DOHH2 (cell line): Measurements from ENCODE around the gene MAB21L1.

Experiments used
- H3F3A ChIP-seq: fragments of 200-600 bp; sonication (generic), shearing (Covaris generic); 2 replicates; pipeline ENCODE4 v1.6.0; 2016; ENCODE audit warnings: antibody characterized with exemption, mild to moderate bottlenecking; ENCODE audit not compliant: control insufficient read depth, insufficient read depth
- H3K27ac ChIP-seq: fragments of 200-600 bp; sonication (generic); 2 replicates; pipeline ENCODE4 v1.5.1; 2014; ENCODE audit warnings: low read depth, mild to moderate bottlenecking, low read length, moderate library complexity
- H3K27me3 ChIP-seq: fragments of 200-600 bp; sonication (generic); 2 replicates; pipeline ENCODE4 v1.6.1; 2014; ENCODE audit warnings: mild to moderate bottlenecking, low read length, mixed read lengths; ENCODE audit not compliant: control insufficient read depth
- H3K36me3 ChIP-seq: fragments of 200-600 bp; sonication (generic); 2 replicates; pipeline ENCODE4 v1.6.1; 2014; ENCODE audit warnings: mild to moderate bottlenecking, low read length, moderate library complexity, mixed read lengths; ENCODE audit not compliant: control insufficient read depth
- H3K4me1 ChIP-seq: fragments of 200-600 bp; sonication (generic); 2 replicates; pipeline ENCODE4 v1.6.1; 2014; ENCODE audit warnings: mild to moderate bottlenecking, low read length, mixed read lengths; ENCODE audit not compliant: control insufficient read depth
- H3K4me2 ChIP-seq: fragments of 200-600 bp; sonication (generic); 2 replicates; pipeline ENCODE4 v1.6.0; 2014; ENCODE audit warnings: mild to moderate bottlenecking, low read length, moderate library complexity
- H3K4me3 ChIP-seq: fragments of 200-600 bp; sonication (generic); 2 replicates; pipeline ENCODE4 v1.5.1; 2014; ENCODE audit warnings: mild to moderate bottlenecking, low read length, mixed read lengths
- H3K79me2 ChIP-seq: fragments of 200-600 bp; sonication (generic); 2 replicates; pipeline ENCODE4 v1.6.1; 2014; ENCODE audit warnings: mild to moderate bottlenecking, low read length, mixed read lengths; ENCODE audit not compliant: control insufficient read depth
- H3K9me2 ChIP-seq: fragments of 200-600 bp; sonication (generic); replicated peaks from 2 replicates; pipeline ENCODE4 v1.6.1; 2014; ENCODE audit warnings: mild to moderate bottlenecking, low read length, mixed read lengths; ENCODE audit not compliant: control insufficient read depth
- H3K9me3 ChIP-seq: fragments of 200-600 bp; sonication (generic); 2 replicates; pipeline ENCODE4 v1.6.1; 2014; ENCODE audit warnings: antibody characterized with exemption, low read length, mixed read lengths; ENCODE audit not compliant: control insufficient read depth, insufficient read depth
- H4K20me1 ChIP-seq: fragments of 200-600 bp; sonication (generic); 2 replicates; pipeline ENCODE4 v1.6.0; 2014; ENCODE audit warnings: low read depth, mild to moderate bottlenecking, antibody characterized with exemption, low read length, moderate library complexity; ENCODE audit not compliant: control insufficient read depth, insufficient read depth
- EZH2phosphoT487 ChIP-seq: fragments of 200-600 bp; sonication (generic); IDR thresholded peaks from 2 replicates; pipeline ENCODE4 v1.6.1; 2017; ENCODE audit warnings: borderline replicate concordance, mild to moderate bottlenecking, antibody characterized with exemption, low read length, moderate library complexity, mixed read lengths
- TF ChIP-seq, protein P1 (sequence below): fragments of 200-600 bp; sonication (generic); IDR thresholded peaks from one replicate; pipeline ENCODE4 v1.5.1; 2014; ENCODE audit warnings: antibody characterized with exemption, mild to moderate bottlenecking, low read depth, low read length; ENCODE audit not compliant: poor library complexity, severe bottlenecking

The MAB21L1 gene

DNA sequence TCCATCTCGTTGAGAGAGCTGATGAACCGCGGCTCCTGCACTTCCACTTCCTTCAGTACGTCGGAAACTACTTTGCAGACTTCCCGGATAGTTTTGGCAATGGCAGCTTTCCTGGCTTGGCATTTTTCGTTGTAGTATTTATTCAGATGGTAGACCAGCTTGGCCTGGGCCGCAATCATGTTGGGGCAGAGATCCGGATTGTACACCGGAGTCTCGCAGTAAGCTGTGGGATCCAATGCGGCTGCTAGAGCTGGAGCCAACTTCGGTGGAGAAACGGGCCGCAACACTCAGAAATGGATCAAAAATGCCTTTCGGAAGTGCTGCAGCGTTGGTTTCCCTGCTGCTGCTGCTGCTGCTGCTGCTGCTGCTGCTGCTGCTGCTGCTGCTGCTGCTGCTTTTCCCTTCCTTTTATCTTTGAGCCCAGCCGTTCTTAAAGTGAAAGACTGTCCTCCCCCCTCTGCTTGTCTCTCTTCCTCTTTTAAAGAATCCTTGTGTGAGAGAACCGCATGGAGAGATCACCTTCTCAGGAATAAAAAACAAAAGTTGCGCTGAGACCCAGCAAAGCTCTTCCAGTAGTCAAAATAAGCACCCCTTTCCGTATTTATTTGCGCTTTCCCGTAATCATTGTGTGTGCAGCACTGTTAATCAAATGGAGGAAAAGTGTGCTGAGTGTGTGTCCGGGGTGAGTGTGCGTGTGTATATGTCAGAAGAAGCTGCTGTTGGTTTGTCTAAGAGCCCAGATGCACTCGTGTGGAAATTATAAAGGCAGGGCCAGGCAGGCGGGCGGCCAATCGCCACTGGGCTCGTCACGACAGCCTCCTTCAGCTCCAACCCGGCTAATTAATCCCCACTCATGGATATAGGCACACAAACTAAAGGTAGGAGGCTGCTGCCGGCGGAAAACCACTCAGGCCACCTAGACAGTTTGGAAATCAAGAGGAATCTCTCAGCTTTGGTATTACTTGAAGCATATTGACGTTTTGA, at the start of gene MAB21L1:
Gene MAB21L1, minus strand, starts transcription at position 730 of the 984 bp plus-strand sequence. Its CDS starts 551 bp downstream, at position 179.
- H3K4me1 ChIP-seq: peaks cover 61% of the 10 kb centered on the region
- H3K9me2 ChIP-seq: no peaks in the 10 kb centered on the region
- H4K20me1 ChIP-seq: no peaks in the 10 kb centered on the region
- H3K9me3 ChIP-seq: peaks cover 35% of the 10 kb centered on the region
- H3K27ac ChIP-seq: peak within 1 kb of the TSS; percentile 96
- peak within 1 kb of the TSS; percentile 88 for H3K4me3 ChIP-seq
- H3K27me3 ChIP-seq: no peaks in the 10 kb centered on the region
- H3K79me2 ChIP-seq: peaks cover 81% of the 10 kb centered on the region
- TF ChIP-seq EZH2phosphoT487: no peak
- TF ChIP-seq, protein P1, sequence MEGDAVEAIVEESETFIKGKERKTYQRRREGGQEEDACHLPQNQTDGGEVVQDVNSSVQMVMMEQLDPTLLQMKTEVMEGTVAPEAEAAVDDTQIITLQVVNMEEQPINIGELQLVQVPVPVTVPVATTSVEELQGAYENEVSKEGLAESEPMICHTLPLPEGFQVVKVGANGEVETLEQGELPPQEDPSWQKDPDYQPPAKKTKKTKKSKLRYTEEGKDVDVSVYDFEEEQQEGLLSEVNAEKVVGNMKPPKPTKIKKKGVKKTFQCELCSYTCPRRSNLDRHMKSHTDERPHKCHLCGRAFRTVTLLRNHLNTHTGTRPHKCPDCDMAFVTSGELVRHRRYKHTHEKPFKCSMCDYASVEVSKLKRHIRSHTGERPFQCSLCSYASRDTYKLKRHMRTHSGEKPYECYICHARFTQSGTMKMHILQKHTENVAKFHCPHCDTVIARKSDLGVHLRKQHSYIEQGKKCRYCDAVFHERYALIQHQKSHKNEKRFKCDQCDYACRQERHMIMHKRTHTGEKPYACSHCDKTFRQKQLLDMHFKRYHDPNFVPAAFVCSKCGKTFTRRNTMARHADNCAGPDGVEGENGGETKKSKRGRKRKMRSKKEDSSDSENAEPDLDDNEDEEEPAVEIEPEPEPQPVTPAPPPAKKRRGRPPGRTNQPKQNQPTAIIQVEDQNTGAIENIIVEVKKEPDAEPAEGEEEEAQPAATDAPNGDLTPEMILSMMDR: no peak
- peaks cover 74% of the 10 kb centered on the region for H3F3A ChIP-seq
- peak within 1 kb of the TSS; percentile 90 for H3K4me2 ChIP-seq
- peaks cover 66% of the 10 kb centered on the region for H3K36me3 ChIP-seq

DNA sequence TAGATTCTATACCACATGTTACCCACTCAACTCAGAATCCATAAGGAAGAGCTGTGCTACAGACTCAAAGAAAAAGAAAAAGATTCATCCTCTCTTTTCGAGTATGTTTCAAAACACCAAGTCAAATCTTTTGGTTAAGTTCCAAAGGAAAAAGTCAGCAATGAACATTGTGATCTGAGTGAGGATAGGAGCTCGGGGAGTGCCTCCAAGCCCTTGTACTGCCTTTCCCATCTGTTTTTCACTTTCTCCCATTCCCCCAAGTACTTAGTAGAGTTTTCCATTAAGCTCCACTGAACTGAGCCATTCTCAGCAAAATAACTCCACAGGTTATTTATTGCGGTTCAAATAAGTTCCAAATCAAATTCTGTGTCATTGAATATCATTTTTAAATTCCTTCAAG, 47.7 kb upstream of the MAB21L1 start:
- H3K27ac ChIP-seq: no peak overlapping the region
- no peaks in the 10 kb centered on the region for H3F3A ChIP-seq
- no peaks in the 10 kb centered on the region for H3K27me3 ChIP-seq
- H3K4me1 ChIP-seq: no peaks in the 10 kb centered on the region
- H3K36me3 ChIP-seq: no peaks in the 10 kb centered on the region
- no peaks in the 10 kb centered on the region for H4K20me1 ChIP-seq
- TF ChIP-seq, protein P1: no peak
- no peak for TF ChIP-seq EZH2phosphoT487
- no peaks in the 10 kb centered on the region for H3K9me3 ChIP-seq
- H3K4me2 ChIP-seq: no peak overlapping the region
- no peaks in the 10 kb centered on the region for H3K9me2 ChIP-seq
- no peak overlapping the region for H3K4me3 ChIP-seq
- no peaks in the 10 kb centered on the region for H3K79me2 ChIP-seq

DNA sequence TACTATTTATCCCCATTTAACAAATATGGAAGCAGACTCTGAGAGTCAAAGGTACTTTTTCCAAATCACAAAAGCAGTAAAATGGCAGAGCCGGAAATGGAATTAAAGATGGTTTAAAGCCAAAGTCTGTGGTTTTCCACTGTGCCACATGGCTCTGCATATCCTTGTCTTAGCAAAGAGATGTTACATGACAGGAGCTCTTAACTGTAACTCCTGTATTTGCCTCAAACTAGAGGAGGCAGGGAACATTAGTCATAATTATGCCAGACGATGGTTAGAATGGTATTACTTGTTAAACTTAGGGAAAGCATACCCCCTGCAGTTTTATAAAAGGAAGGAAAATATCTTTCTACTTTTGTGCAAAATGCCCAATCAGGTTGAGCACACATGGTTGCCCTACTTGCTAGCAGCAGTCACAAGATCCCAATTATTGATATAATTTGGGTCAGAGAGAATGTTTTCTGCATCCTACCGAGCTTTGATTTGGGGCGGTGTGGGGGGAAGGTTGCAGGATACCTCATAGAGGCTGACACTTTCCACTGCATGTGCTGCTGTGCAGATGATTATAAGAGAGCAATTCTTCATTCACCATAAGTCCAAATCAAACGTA, 42.0 kb upstream of the MAB21L1 start:
- Histone ChIP-seq H3K9me2 (no peaks in the 10 kb centered on the region), H3K9me3 (no peaks in the 10 kb centered on the region), H4K20me1 (no peaks in the 10 kb centered on the region), H3K4me1 (no peaks in the 10 kb centered on the region), H3K4me3 (no peak overlapping the region), H3K27ac (no peak overlapping the region), H3K36me3 (no peaks in the 10 kb centered on the region), H3K79me2 (no peaks in the 10 kb centered on the region), H3K4me2 (no peak overlapping the region), H3F3A (no peaks in the 10 kb centered on the region), H3K27me3 (no peaks in the 10 kb centered on the region)
- no peak for TF ChIP-seq EZH2phosphoT487
- TF ChIP-seq, protein P1: no peak
